IPS DF 19.7 (cell line): ENCODE measurements around the gene NEBL.

ENCODE experiments used
- DNase-seq: peaks from one replicate; pipeline ENCODE4 v3.0.0-alpha.2; 2013; ENCODE audit warnings: low read depth, low spot score

Gene NEBL

DNA sequence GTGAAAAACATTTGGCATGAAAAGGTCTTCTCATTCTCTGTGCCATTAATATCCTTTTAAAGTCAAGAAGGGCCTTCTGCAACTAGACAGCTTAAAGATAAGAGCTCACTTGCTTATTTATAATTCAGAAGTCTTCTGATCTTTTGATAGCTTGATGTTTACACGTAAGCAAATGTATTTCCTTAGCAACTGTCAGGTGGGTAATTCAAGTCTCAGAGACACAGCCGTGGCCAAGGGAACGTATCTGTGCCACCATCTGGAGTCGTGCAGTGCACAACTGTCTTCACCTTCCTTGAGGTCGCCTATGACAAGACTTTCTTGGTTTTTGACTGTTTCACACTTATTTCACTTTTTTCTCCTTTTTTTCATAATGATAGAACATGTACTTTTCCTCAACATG lies 4.0 kb upstream of the NEBL start:
- DNase-seq = no peak

DNA sequence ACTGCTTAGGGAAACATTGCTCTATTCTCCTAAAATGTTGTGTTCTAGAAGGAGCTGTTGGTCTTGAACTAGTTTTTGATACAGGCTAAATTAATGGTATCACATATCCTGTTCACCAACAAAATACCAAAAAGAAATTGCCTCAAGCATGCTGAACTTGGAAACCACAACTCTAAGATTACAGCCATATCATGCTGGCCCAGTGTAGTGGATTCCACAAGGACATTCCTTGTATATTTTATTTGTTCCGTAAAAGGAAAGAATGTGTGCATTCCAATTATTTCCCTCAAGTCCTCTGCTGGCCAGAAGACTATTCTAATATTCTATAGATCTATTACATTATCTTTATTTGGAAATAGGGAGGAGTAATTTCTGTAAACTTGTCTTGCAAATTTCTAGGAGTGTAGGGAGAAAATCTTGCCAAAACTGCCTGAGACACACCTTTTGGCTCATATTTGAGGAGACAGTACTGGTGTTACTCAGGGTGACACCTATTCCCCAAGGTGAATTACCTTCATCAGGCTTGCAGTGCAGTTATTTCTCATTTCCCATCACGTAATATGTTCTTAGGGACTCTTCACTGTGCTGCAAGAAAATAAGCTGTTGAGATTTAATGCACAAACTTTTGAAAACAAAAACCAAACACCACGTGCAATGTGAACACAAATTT lies 1.9 kb upstream of the NEBL start:
- DNase-seq = no peak

DNA sequence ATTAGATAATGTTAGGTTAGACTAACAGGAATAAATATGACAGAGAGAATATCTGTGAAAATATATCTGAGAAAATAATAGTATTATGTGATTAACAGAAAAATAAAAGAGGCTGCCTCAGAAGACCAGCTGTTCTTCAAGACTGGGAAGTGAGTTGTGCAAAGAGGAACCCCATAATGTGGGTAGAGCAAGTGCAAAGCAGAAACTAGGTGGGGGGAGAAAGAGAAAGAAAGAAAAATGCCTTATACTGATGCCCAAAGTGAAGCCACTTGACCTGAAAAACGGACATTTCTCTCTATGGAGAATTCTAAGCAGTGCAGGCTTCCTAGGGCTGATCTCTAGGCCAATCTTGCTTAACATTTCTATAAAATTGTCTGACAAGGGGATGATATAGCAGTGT lies 3.8 kb downstream of the NEBL start:
- no peak for DNase-seq

DNA sequence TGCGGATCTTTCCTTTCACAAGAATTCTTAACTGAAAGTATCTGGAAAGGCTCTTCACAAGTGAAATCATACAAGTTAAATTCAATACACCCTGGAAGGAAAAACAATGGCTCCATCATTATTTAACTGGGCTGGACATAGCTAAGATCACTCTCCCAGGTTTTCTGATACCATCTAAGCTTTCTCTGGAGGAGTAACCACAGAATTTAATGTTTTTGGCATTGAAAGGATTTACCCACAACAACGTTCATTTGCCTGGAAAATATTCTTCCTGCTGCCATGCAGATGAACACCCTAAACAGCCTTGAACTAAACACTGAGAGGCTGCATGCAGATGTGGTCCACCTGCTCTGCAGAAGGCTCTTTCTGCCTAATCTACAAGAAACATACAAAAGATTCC lies 4.3 kb downstream of the NEBL start:
- DNase-seq = no peak

DNA sequence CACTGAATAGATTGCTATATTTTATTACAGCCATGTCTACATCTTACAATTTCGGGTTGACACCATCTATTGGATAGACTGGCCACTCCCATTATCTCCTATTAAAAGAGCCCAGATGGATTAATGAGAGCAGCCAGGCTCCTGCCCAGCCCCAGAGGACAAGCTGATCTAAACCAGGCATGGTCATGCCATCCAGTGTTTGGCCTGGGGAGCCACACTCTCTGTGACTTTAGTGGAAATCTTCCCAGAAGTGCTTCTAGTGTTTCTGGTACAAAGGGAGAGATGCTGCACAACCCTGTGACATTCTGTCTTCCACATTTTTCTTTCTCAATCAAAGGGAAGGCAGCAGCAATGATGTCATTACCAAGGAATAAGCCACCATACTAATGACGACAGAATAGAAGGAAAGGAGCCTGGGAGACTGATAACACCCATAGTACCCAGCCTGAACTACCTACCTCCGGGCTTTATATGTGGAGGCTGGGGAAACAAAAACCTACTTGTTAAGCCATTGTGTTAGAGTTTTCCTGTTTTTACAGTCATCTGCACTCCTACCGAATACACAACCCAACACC lies 5.0 kb downstream of the NEBL start:
- no peak for DNase-seq

DNA sequence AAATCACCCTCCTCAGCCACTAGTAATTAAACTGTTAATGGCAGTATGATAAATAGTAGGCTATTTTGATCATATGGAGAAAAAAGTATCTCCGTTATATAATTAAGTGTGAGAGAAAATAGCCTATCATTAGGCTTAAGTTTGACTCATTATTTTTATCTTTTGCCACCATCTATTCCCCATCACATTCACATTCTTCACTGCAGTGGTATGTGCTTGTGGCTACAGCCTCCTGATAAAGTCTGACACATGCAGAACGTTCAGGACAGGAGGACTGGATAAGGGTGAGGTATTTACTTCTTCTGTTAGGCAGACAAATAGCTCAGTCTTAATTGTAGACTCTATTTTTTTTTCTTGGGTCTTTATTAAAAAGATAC lies 5.8 kb downstream of the NEBL start:
- DNase-seq = no peak

DNA sequence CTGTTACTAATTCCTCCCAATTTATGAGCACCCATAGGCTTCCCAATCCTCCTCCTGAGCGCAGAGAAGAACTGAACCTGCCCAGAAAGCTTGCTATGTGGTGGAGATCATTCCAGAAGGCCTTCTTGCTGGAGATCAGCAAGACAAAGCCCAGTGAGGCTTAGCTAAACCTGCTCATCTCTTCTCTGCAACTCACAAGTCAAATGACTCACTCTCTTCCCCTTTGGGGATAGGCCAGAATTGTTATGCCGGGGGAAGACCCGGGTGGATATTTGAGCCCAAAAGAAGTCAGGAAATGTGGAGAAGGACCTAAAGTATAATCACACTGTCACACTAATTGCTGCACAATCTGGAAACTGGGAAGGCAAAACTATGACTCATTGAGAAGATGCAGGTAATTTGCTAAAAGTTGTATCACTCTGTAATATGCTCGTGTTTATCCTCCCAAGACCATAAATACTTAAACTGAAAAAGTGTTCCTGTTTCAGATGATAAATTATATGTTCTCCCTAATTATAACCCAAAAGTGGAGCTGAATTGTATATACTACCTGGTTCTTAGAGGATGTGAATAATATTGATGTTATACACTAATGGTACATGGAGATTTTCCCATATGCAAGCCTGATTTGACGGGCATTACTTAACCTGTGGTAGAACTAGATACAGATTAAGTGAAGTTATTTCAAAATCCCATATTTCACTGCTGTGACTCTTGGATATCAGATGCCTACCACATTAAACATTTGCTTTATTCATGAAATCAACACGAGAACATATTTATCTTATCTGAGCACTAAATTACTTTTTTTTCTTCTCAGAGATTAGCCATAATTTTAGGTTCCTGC lies 6.4 kb downstream of the NEBL start:
- no peak for DNase-seq

DNA sequence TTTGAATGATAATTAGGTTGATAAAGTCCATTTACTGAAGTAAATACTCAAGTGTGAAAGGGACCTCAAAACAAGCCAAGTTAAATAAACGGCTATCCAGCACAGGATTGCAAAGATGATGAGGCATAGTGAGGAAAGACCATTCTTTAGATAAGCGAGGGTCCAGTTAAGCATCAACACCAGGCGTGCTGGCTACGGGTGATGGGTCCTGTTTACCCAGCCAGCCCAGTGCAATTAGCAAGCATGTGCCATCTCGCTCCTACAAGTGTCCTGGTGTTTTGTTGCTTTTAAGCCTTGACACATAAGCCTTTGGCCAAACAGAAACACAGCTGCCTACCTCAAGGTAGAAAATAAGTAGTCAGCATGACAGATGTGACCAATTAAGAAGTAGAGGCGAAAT lies 7.1 kb downstream of the NEBL start:
- no peak for DNase-seq

DNA sequence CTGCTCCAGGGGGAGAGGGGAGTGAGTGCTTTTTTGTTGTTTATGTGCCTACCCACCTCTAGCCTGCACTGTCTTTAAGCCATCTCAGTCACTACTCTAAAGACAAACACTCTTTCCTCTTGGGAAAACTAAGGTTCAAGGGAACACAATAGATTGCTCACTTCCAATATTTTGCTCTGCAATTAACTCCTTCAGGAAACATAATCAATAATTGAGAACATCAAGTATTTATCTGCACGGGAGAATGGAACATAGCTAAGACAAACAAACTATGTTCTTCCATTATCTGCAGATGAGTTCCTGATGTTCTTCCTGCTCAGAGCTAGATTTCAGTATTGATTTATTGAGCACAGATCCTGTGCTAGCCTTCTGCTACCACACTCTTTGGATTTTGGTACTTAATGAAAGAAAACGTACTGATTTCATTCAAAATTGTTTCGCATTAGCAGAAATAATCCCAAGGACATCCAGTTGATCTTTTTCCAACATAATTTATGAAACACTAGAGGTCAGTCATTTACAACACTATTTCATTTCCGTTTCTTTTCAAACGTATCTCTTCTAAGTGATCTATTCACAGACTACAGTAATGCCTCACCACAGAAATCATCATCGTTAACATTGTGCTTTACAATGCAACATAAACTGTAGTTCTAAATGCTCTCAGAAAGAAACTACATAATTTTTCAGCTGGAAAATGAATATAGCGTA lies 8.3 kb downstream of the NEBL start:
- no peak for DNase-seq

DNA sequence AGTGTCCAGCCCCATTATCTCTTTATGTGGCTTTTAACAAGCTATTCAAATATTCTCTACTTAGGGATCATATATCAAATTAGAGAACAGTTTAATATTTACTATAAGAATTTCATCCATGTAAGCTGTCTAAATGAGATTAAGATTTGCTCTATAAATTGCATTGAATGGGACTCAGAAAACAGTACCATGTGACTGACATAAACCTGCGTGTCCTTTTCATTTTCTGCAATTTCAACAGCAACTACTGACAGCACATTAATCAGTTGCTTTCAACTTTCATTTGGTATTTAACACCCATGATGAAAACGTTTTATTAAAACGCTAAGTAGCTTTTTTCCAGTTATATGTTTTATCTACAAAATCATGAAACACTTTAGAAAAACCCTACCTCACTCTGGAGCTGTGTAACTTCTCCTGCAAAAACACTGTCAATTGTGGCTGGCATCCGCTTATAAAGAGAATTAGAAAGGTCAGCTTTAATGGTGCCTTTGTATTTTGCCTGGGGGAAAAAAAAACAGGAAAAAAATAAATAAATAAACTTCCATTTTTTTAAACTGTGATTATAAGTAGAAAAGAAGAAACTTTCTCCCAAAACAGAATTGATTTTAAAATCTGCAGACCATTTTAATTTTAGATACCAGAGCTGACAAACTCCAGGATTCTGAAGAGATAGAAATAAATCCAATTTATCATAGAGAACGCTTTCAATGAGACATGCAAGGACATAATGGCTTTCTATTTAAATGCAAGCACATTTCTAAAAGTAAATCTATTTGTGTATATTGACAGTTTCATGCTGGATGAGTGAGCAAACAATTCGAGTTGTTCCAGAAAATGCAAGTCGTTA lies 9.2 kb downstream of the NEBL start:
- no peak for DNase-seq

DNA sequence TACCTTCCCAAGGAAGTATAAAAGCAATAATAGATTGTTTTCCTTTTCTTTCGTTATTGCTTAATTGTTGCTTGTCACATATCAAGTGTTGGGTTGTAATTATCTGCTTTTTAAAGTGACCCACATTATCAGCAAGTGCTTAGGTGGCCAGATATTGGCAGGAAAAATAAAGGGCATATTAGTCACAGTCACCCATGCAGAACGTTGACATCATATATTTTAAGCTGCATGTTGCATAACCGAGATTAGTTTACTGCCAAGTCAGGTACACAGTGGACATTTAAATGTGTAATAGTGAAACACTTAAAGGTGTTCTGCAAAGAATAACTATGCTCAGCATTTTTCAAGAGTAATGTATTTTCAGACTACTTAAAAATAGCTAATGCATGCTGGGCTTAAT lies 11.4 kb downstream of the NEBL start:
- no peak for DNase-seq

DNA sequence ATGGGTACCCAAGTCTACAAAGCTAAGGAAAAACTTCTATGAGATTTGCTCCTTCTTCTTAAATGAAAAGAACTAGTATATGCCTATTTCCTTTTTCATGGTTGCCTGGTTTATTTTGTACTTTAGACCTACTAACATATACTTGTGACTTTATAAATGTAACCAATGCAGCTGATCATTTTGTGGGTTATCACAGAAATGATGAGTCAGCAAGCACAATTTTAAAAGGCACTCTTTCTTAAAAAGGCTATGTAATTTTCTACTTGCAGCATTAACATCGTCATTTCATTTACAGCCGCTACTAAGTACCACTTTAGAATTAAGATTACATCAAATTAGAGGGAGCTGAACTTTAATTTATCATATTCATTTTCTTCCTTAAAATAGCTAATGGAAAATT lies 13.6 kb downstream of the NEBL start:
- no peak for DNase-seq

DNA sequence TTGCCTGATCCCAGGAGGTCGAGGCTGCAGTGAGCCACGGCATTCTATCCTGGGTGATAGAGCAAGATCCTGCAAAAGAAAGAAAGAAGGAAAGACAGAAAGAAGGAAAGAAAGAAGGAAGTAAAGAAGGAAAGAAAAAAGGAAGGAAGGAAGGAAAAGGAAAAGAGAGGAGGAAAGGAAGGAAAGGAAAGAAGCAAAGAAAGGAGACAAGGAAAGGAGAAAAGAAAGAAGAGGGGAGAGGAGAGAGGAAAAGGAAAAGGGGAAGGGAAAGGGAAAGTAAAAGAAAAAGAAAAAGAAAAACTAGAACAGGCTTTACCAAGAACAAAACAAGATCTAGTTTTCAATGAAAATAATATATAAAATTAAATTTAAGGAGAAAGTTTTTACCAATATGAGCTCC lies 15.0 kb downstream of the NEBL start:
- no peak for DNase-seq

DNA sequence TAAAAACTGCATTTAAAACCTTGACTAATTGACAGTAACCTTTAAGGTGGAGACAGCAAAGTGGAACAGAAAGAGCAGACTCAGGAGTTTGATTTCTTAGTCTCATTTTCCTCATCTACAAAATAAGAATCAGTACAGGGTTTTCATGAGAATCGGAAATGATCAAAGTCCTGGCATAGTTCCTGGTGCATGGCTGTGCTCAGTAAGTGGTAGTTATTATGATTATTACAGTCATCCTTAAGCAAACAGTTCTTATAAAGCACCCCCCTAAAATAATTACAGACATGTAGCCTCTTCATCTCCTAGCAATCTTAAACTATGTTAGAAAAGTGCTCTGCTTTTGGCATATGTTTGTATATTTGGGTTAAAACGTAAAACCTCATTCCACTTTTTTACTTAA lies 18.0 kb downstream of the NEBL start:
- no peak for DNase-seq

DNA sequence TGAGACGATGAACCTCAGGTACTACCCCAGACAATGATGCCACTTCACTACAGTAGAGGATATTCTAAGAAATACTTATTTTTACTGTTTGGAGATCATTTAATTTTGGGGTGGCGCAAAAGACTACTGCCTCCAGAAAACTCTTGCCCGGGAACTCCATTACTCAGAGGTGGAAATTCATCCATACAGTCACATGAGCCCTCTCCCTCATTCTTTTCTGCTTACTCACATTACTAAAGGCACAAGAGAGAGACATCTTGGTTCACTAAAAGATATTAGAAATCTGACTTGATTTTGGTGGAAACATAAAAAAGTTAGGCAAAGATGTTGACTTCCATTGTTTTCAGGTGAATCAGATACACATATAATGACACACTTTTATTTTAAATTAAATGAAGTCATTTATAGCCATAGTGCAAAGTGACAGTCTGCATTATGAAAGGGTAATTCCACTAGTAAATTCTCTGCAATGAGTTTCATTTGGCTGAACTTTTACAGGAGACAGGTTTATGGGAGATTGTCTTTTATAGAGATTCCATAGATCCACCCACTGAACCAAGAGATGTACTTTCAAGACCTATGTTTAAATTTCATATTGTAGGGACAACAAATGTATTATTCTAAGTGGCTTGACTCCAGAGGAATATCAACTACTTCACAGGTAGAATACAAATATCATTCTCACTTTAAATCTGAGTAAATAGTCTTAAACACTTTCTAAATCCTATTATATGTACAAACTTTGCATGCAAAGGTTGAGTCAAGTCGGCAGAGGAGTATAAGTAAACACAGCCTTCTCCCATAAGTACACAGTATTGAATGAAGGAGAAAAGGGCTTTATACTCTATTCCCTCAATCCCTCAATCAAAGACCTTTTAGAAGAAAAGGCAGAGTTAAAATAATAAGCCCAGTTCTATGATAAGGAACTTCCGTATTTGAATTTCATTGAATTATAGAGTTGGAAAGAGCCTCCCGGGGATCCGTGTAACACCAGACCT lies 18.8 kb downstream of the NEBL start:
- DNase-seq = no peak

DNA sequence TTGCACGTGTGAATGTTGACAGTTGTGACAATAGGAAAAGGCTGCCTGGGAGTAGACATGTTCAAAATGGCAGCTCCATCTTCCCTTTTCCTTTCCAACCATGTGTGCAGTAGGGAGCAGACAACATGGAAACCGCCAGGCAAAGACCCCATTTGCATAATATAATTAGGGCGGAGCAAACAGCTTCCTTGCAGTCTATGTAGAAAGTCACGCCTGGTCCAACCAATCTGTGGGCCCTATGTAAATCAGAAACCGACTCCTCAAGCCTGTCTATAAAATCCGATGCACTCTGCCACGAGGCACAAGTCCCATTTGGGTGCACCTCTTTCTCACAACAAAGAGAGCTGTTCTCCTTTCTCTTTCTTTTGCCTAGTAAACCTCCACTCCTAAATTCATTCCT lies 19.6 kb downstream of the NEBL start:
- DNase-seq = no peak

DNA sequence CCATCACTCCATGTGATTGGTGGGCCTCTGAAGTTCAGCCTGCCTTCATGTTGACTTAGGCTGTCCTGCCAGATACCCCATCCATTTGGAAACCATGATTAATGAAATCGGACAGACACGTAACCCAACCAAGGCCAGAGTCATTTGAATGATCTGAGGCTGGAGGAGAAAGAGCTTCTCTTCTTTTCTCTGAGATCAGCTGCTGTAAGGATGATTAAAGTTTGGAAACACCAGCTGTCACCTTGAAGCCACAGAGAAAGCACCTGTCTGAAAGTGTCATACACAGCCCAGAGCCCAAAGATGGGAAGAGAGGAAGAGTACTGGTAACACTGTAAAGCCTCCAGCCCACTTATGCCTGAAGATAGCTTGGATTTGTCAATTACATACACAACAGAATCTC lies 22.9 kb downstream of the NEBL start:
- DNase-seq = no peak

DNA sequence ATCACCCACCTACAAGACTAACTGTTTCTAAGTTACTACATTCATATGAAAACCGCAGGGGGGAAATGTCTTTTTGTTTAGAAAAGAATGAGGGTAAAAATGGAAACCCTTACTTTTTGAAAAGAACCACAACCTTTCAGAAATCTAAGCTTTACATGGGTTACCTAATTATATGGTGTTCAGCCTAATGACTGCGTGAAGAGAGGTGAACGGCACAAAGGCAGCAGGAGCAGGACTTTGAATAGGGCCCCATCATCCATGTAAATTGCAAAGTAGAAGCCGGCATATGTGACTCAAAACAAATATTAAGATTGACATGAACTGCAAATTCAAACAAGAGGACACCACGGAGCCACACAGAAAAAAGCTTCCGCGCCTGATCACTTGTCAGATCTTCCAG lies 25.1 kb downstream of the NEBL start:
- no peak for DNase-seq

DNA sequence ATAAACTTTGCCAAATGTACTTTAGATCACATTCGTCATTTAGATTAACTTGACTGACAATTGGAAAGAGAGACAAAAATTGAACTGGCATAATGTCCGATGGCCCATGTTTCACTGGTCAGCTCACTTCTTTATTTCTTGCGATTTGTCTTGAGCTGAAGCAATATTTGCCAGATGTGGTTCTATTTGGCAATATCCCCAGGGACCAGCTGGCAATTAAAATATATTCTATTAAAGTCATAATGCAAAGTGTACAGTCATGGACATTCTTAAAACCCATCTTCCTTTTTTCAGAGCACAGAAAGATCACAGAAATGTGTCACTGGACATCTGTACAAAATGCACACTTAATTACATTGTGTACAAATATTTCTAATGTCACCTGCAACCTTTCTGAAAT lies 26.3 kb downstream of the NEBL start:
- no peak for DNase-seq

DNA sequence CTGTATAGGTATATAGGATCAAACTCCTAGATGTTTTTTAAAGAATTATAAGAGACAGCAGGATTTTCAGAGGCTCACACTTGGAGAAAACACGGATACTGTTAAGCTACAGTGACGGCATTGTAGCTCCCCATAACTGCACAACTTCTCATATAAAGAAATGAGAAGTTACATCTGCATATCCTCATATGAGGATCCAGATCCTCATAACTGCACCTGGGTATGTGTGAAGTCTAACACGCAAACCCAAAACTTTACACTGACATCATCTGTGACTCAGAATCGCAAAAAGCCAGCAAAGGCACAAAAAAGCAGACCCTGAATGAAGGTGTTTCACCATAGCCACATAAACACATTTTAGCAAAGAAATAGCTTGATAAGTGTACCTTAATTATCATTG lies 34.1 kb downstream of the NEBL start:
- DNase-seq = no peak
